A549 (cell line): ENCODE results near the gene ZDHHC11B.

Experiments
- CBX2 ChIP-seq: fragments of 200-600 bp; sonication (generic); IDR thresholded peaks from 2 replicates; pipeline ENCODE4 v1.6.1; 2016; ENCODE audit warnings: low read depth, mild to moderate bottlenecking, borderline replicate concordance
- EP300 ChIP-seq, 2 experiments: fragments of >200 bp; sonication (Bioruptor Twin); formaldehyde crosslinking; IDR thresholded peaks; 2 replicates in 1 of 2; 3 replicates in 1 of 2; pipeline ENCODE4 v1.6.1; 2016 to 2017
- FOSL2 ChIP-seq, 2 experiments: fragments of 450-650 bp in 1 of 2; fragments of >200 bp in 1 of 2; sonication (Bioruptor Twin) in 1 of 2; formaldehyde crosslinking; IDR thresholded peaks; 2 replicates each; pipeline versions ENCODE4 v1.5.0 to v1.6.1; 2016 to 2020; ENCODE audit warnings: mild to moderate bottlenecking in 1 of 2, moderate library complexity in 1 of 2
- POLR2A ChIP-seq: IDR thresholded peaks from 2 replicates; pipeline ENCODE4 v1.6.1; 2012; ENCODE audit warnings: mild to moderate bottlenecking, low read length
- RAD21 ChIP-seq, 2 experiments: fragments of >200 bp in 1 of 2; sonication (Bioruptor Twin) in 1 of 2; formaldehyde crosslinking in 1 of 2; IDR thresholded peaks in 1 of 2; conservative IDR thresholded peaks in 1 of 2; 2 replicates in 1 of 2; 3 replicates in 1 of 2; pipeline ENCODE4 v1.6.1; 2012 to 2018; ENCODE audit warnings: inconsistent platforms in 1 of 2
- SREBF2 ChIP-seq: fragments of 450-650 bp; IDR thresholded peaks from 2 replicates; pipeline ENCODE4 v1.6.1; 2014; ENCODE audit warnings: mild to moderate bottlenecking, moderate library complexity
- TF ChIP-seq, protein P1 (sequence below): fragments of 450-650 bp; IDR thresholded peaks from 2 replicates; pipeline ENCODE4 v1.6.1; 2014; ENCODE audit warnings: antibody characterized with exemption
- TF ChIP-seq, protein P2 (sequence below): fragments of >200 bp; sonication (Bioruptor Twin); formaldehyde crosslinking; IDR thresholded peaks from 3 replicates; pipeline ENCODE4 v1.5.1; 2016

DNA sequence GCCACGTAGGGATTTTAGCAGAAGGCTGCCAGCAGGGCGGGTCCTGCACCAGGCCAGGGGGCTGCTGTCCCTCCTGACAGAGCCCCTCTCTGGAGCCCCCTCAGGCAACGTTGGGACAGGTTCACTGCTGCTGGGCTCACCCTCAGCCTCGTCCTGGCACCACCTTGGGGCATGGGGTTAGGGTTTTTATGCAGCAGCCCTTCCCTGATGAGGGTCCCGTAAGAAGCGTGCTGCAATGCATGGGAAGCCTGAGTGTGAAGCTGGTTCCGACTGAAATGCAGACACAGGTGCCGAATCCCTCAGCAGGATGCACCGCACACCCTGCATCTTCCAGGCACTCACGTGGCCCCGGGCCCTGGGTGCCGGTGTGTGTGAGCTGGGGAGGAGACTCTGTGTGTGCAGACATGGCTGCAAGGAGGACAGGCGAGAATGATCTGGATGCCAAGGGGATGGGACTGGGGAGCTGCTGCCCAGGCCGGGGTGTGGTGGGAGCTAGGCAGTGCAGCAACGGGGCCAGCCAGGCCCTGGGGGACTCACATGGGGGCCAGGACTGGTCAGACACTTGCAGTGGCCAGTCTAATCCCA is 27.1 kb downstream of the ZDHHC11B start:
- TF ChIP-seq RAD21 (conservative IDR thresholded peaks at IDR 0.05 in 1 of 2, IDR thresholded peaks at IDR 0.05 in 1 of 2) = no peak
- TF ChIP-seq SREBF2 = no peak
- TF ChIP-seq, protein P1, sequence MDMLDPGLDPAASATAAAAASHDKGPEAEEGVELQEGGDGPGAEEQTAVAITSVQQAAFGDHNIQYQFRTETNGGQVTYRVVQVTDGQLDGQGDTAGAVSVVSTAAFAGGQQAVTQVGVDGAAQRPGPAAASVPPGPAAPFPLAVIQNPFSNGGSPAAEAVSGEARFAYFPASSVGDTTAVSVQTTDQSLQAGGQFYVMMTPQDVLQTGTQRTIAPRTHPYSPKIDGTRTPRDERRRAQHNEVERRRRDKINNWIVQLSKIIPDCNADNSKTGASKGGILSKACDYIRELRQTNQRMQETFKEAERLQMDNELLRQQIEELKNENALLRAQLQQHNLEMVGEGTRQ = no peak
- TF ChIP-seq, protein P2, sequence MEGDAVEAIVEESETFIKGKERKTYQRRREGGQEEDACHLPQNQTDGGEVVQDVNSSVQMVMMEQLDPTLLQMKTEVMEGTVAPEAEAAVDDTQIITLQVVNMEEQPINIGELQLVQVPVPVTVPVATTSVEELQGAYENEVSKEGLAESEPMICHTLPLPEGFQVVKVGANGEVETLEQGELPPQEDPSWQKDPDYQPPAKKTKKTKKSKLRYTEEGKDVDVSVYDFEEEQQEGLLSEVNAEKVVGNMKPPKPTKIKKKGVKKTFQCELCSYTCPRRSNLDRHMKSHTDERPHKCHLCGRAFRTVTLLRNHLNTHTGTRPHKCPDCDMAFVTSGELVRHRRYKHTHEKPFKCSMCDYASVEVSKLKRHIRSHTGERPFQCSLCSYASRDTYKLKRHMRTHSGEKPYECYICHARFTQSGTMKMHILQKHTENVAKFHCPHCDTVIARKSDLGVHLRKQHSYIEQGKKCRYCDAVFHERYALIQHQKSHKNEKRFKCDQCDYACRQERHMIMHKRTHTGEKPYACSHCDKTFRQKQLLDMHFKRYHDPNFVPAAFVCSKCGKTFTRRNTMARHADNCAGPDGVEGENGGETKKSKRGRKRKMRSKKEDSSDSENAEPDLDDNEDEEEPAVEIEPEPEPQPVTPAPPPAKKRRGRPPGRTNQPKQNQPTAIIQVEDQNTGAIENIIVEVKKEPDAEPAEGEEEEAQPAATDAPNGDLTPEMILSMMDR = no peak
- no peak for TF ChIP-seq FOSL2 (IDR thresholded peaks at IDR 0.05)
- no peak for TF ChIP-seq FOSL2 (CRISPR knock-in tag; IDR thresholded peaks at IDR 0.05)
- no peak for TF ChIP-seq CBX2
- TF ChIP-seq POLR2A = no peak
- no peak for TF ChIP-seq EP300 (IDR thresholded peaks at IDR 0.05)
